ENCODE data around the gene SARDH. TPM values are rescaled to one million over a fixed set of nuclear protein-coding genes. Genes with fewer than 3 reads are reported as not detected.

SARDH gene
- total and polyA plus RNA-seq, 2 of the 13 experiments (the other 11 are each of a cell fraction or from before 2014, with no cell fraction given) = 11.6 to 34.9 TPM

GRCh38 chr9:133659516-133659915, 78.6 kb downstream of the SARDH start (continued):
- TF ChIP-seq, protein P1, sequence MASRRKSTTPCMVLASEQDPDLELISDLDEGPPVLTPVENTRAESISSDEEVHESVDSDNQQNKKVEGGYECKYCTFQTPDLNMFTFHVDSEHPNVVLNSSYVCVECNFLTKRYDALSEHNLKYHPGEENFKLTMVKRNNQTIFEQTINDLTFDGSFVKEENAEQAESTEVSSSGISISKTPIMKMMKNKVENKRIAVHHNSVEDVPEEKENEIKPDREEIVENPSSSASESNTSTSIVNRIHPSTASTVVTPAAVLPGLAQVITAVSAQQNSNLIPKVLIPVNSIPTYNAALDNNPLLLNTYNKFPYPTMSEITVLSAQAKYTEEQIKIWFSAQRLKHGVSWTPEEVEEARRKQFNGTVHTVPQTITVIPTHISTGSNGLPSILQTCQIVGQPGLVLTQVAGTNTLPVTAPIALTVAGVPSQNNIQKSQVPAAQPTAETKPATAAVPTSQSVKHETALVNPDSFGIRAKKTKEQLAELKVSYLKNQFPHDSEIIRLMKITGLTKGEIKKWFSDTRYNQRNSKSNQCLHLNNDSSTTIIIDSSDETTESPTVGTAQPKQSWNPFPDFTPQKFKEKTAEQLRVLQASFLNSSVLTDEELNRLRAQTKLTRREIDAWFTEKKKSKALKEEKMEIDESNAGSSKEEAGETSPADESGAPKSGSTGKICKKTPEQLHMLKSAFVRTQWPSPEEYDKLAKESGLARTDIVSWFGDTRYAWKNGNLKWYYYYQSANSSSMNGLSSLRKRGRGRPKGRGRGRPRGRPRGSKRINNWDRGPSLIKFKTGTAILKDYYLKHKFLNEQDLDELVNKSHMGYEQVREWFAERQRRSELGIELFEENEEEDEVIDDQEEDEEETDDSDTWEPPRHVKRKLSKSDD (CRISPR knock-in tag; IDR thresholded peaks at IDR 0.05; ENCODE audit: low read depth) = no peak
- TF ChIP-seq POLR2A (IDR thresholded peaks at IDR 0.05; ENCODE audit: insufficient read depth in 1 of 2, low read depth in 2 of 2, low read length in 2 of 2) (0 out of 4 replicates have a peak, but pooled peaks of 1 of the 2 experiments have one; percentile 20), ZNF343 (CRISPR knock-in tag; IDR thresholded peaks at IDR 0.05) (no peak)

DNA sequence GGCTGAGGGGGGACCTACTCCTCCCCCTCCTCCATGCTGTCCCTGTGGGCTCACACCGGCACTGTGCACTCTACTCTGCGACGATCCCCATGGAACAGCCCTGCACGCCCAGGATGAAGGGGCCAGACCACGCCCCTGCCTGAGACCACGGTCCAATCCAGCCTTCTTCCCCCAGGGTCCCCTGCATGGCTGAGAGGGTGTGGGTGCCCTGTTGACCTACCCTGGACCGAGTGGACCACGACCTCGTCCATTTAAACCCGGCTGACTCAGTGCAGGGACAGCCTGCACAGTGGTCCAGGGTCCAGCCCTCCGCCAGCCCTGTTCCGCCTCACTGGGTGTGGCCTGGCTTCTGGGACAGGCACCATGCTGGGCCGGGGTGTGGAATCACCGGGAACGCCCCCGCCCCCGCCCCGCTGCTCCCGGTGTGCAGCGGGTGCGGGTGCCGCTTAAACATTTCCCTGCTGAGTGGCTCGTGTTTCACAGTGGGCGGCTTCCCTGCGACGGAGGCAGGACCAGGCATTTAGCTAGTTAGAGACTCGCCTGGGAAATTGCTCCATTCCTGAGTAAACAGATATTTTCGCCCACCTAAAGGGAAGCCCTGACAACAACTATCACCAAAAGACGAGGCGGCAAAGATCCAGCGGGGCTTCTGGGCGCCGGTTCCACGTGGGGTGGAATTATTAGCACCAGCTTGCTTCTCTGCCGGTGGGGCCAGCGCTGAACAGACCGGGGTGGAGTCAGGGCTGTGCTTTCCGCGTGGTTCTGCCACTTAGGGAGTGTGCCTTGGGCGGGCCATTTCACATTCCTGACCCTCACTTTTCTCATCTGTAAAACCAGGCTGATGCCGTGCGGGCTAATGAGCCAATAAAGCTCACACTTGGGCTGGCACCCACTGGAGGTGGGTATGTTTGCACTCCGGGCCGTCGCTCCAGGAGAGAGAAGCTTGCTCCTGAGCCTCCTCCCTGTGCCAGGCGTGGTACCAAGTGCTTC, 79.4 kb downstream of the SARDH start:
- peak overlapping the region; percentile 54 for H3K4me2 ChIP-seq (ENCODE audit: low read depth, low read length)
- DNase-seq (ENCODE audit: low spot score) (peak; percentile 81), FAIRE-seq (peak; percentile 94), ATAC-seq (peak; percentile 91)
- intact Hi-C loops (cut with micrococcal nuclease; ENCODE audit: unreplicated experiment) (loop anchor here (2.0 kb wide), 1 partner anchor 56 kb away; no protein-coding TSS in a partner anchor), in situ Hi-C loops (cut with HindIII; ENCODE audit: extremely low pct_ligation_motif_present, low pct_unique_long_range_greater_than_20kb) (no loop called here)
- WGBS (ENCODE audit: low lambda C conversion rate) = 5% methylated on average over 12 of the region's 46 CpGs
- H3K4me3 ChIP-seq (replicated peaks in 1 of 3; ENCODE audit: insufficient read depth in 1 of 3, low read depth in 2 of 3, low read length in 3 of 3) = peak overlapping the region; percentile 16 to 49 (median 16); a peak in 3 of 6 replicates
- no peak overlapping the region for H3K9ac ChIP-seq (ENCODE audit: insufficient read depth, low read depth, low read length)
- H3K27ac ChIP-seq (ENCODE audit: extremely low read length, insufficient read depth, low read length) = peak overlapping the region; percentile 11
- 0 out of 5 replicates have a peak, but pooled peaks cover 1 to 5% of the 10 kb centered on the region in 2 experiments for H3K27me3 ChIP-seq (ENCODE audit: control insufficient read depth in 1 of 2, insufficient read depth in 2 of 2, low read length in 2 of 2)
- H2AFZ ChIP-seq (ENCODE audit: low read length) = no peak overlapping the region
- POLR2A ChIA-PET = interaction anchor here (0.8 kb wide), 2 partner anchors 56 to 81 kb away, joined by 3 to 5 read pairs; no protein-coding TSS in a partner anchor
- H3K79me2 ChIP-seq (ENCODE audit: insufficient read depth, low read length) = no peaks in the 10 kb centered on the region
- CTCF ChIA-PET (ENCODE audit: low intra/inter-chr PET ratio, low total read pairs) = no interaction called here
- H4K20me1 ChIP-seq (ENCODE audit: insufficient read depth, low read length) = no peaks in the 10 kb centered on the region
- peaks cover 0 to 7% of the 10 kb centered on the region in 2 experiments; a peak in 1 of 5 replicates for H3K36me3 ChIP-seq (replicated peaks in 1 of 2; ENCODE audit: control insufficient read depth in 1 of 2, insufficient read depth in 2 of 2, low read length in 2 of 2)
- H3K9me3 ChIP-seq (ENCODE audit: low read length) = no peaks in the 10 kb centered on the region
- BruUV-seq (replicated peaks) = no TSS peak
- peaks cover 37% of the 10 kb centered on the region for H3K4me1 ChIP-seq (ENCODE audit: insufficient read depth, low read length)
- no peak for TF ChIP-seq SNAPC4 (CRISPR knock-in tag; IDR thresholded peaks at IDR 0.05)
- no peak for TF ChIP-seq ZNF235 (CRISPR knock-in tag; IDR thresholded peaks at IDR 0.05; ENCODE audit: borderline replicate concordance)
- no peak for TF ChIP-seq AFF4 (CRISPR knock-in tag; IDR thresholded peaks at IDR 0.05)
- TF ChIP-seq FIP1L1 (IDR thresholded peaks at IDR 0.05; ENCODE audit: borderline replicate concordance, insufficient read depth, low read depth, low read length) = no peak
